GM10266 (cell line): ENCODE data around the gene ZFPM1.

ENCODE experiments used
- DNase-seq: peaks from one replicate; pipeline ENCODE4 v3.0.0; 2012; ENCODE audit errors: extremely low spot score
- CTCF ChIP-seq: IDR thresholded peaks from 2 replicates; pipeline ENCODE4 v1.5.1; 2012; ENCODE audit warnings: mild to moderate bottlenecking, low read depth; ENCODE audit not compliant: control insufficient read depth, insufficient read depth; ENCODE audit errors: missing control alignments

ZFPM1 gene

GRCh38 chr16:88533932-88534637, 81.0 kb downstream of the ZFPM1 start:
- DNase-seq: peak; percentile 99
- TF ChIP-seq CTCF: peak; percentile 17

- TF ChIP-seq CTCF: no peak
- DNase-seq: peak; percentile 72
Measured at GRCh38 chr16:88534638-88535190, 81.6 kb downstream of the ZFPM1 start.

- TF ChIP-seq CTCF: no peak
- peak; percentile 32 for DNase-seq
Measured at GRCh38 chr16:88535191-88535856, 82.2 kb downstream of the ZFPM1 start.

GRCh38 chr16:88535857-88536222, 82.8 kb downstream of the ZFPM1 start:
- TF ChIP-seq CTCF: no peak
- DNase-seq: no peak

GRCh38 chr16:88536510-88536909, 83.4 kb downstream of the ZFPM1 start:
- no peak for TF ChIP-seq CTCF
- DNase-seq: no peak

- no peak for TF ChIP-seq CTCF
- no peak for DNase-seq
Measured at GRCh38 chr16:88536971-88537751, 84.1 kb downstream of the ZFPM1 start.
